ENCODE measurements around the gene SLC25A39.
"Not testable (repeated sequence)": the region's sequence is repeated elsewhere in the genome, so short reads cannot be mapped to it uniquely, and the experiment has no call there.

Gene SLC25A39

GRCh38 chr17:44324571-44325275 lies at the start of gene SLC25A39:
SLC25A39 (minus strand) TSS chr17:44324823; CDS start chr17:44323562, 1,261 bp downstream.
- peak; percentile 70 for DNase-seq

- no peak for DNase-seq
These were observed 47.4 kb upstream of the SLC25A39 start for GRCh38 chr17:44372036-44372435.

GRCh38 chr17:44369414-44370023 lies 44.9 kb upstream of the SLC25A39 start:
- not testable (repeated sequence) for DNase-seq

- not testable (repeated sequence) for DNase-seq
These were observed 44.0 kb upstream of the SLC25A39 start for GRCh38 chr17:44368391-44369243.

GRCh38 chr17:44367231-44367979 lies 42.8 kb upstream of the SLC25A39 start:
- peak; percentile 48 for DNase-seq

GRCh38 chr17:44365051-44365450 lies 40.4 kb upstream of the SLC25A39 start:
- not testable (repeated sequence) for DNase-seq

- no peak for DNase-seq
These were observed 39.1 kb upstream of the SLC25A39 start, which contains the start of gene FAM171A2 for GRCh38 chr17:44363613-44364159. FAM171A2 (minus strand) TSS chr17:44363853; CDS start chr17:44363714, 139 bp downstream.

- no peak for DNase-seq
These were observed 38.5 kb upstream of the SLC25A39 start for GRCh38 chr17:44362949-44363612.

GRCh38 chr17:44362459-44362948 lies 37.9 kb upstream of the SLC25A39 start:
- DNase-seq: no peak

- DNase-seq: no peak
These were observed 37.0 kb upstream of the SLC25A39 start for GRCh38 chr17:44361292-44362260.

- DNase-seq: no peak
These were observed 36.2 kb upstream of the SLC25A39 start for GRCh38 chr17:44360826-44361225.

GRCh38 chr17:44360144-44360533 lies 35.5 kb upstream of the SLC25A39 start:
- no peak for DNase-seq

- no peak for DNase-seq
These were observed 35.0 kb upstream of the SLC25A39 start for GRCh38 chr17:44359458-44360143.

GRCh38 chr17:44359006-44359405 lies 34.4 kb upstream of the SLC25A39 start:
- no peak for DNase-seq

- DNase-seq: no peak
These were observed 33.4 kb upstream of the SLC25A39 start for GRCh38 chr17:44358066-44358465.

GRCh38 chr17:44356241-44356640 lies 31.6 kb upstream of the SLC25A39 start:
- DNase-seq: no peak

- DNase-seq: no peak
These were observed 31.0 kb upstream of the SLC25A39 start for GRCh38 chr17:44355642-44356099.

- no peak for DNase-seq
These were observed 30.2 kb upstream of the SLC25A39 start for GRCh38 chr17:44354582-44355561.

Data from NCI-H446 treated with DMSO at 0.1 percent for 48 hours (cell line).